Karpas-422 (cell line): ENCODE data around the gene PNLIPRP3. TPM values are rescaled to one million over a fixed set of nuclear protein-coding genes. Genes with fewer than 3 reads are reported as not detected.
"Not testable (repeated sequence)": the region's sequence is repeated elsewhere in the genome, so short reads cannot be mapped to it uniquely, and the experiment has no call there.

ENCODE experiments used
- DNase-seq: peaks from one replicate; pipeline ENCODE4 v3.0.0-alpha.2; 2015
- H2AFZ ChIP-seq: fragments of 200-600 bp; sonication (generic); 2 replicates; pipeline ENCODE4 v1.6.1; 2014; ENCODE audit warnings: antibody characterized with exemption, low read length, mixed read lengths
- H3K27ac ChIP-seq: fragments of 200-600 bp; sonication (generic); 2 replicates; pipeline ENCODE4 v1.5.1; 2014; ENCODE audit warnings: mild to moderate bottlenecking, low read length, moderate library complexity
- H3K27me3 ChIP-seq: fragments of 200-600 bp; sonication (generic); 2 replicates; pipeline ENCODE4 v1.6.1; 2014; ENCODE audit warnings: low read length, mixed read lengths
- H3K36me3 ChIP-seq: fragments of 200-600 bp; sonication (generic); 2 replicates; pipeline ENCODE4 v1.6.1; 2014; ENCODE audit warnings: low read length, mixed read lengths; ENCODE audit not compliant: insufficient read depth
- H3K4me1 ChIP-seq: fragments of 200-600 bp; sonication (generic); 2 replicates; pipeline ENCODE4 v1.6.1; 2014; ENCODE audit warnings: mild to moderate bottlenecking, low read length, mixed read lengths
- H3K4me2 ChIP-seq: fragments of 200-600 bp; sonication (generic); 2 replicates; pipeline ENCODE4 v1.6.1; 2014; ENCODE audit warnings: low read length, low read depth, mild to moderate bottlenecking; ENCODE audit not compliant: poor library complexity, severe bottlenecking
- H3K4me3 ChIP-seq: fragments of 200-600 bp; sonication (generic); 2 replicates; pipeline ENCODE4 v1.5.1; 2014; ENCODE audit warnings: mild to moderate bottlenecking, antibody characterized with exemption, low read length, mixed read lengths
- H3K79me2 ChIP-seq: fragments of 200-600 bp; sonication (generic); 2 replicates; pipeline ENCODE4 v1.6.1; 2014; ENCODE audit warnings: mild to moderate bottlenecking, low read length, mixed read lengths
- H3K9ac ChIP-seq: fragments of 200-600 bp; sonication (generic); 2 replicates; pipeline ENCODE4 v1.6.0; 2014; ENCODE audit warnings: low read length
- H3K9me2 ChIP-seq: fragments of 200-600 bp; sonication (generic), shearing (Covaris generic); replicated peaks from 2 replicates; pipeline ENCODE4 v1.6.0; 2014; ENCODE audit warnings: mild to moderate bottlenecking, low read length, moderate library complexity; ENCODE audit not compliant: insufficient read depth
- H3K9me3 ChIP-seq: fragments of 300-700, 200-600 bp; sonication (generic); 2 replicates; pipeline ENCODE4 v1.6.1; 2014; ENCODE audit warnings: low read length, mixed read lengths
- H4K20me1 ChIP-seq: fragments of 200-600 bp; sonication (generic); 2 replicates; pipeline ENCODE4 v1.6.1; 2014; ENCODE audit warnings: mild to moderate bottlenecking, antibody characterized with exemption, low read length, low read depth; ENCODE audit not compliant: insufficient read depth
- total RNA-seq: library from RNA; depleted of rRNA; stranded (reverse); fragments of >200 nt; shearing (Covaris generic); gene quantifications from 2 replicates; pipeline ENCODE4 v1.2.3, GENCODE V29; 2014; ENCODE audit warnings: low replicate concordance; rRNA removed

PNLIPRP3 gene
- not detected in 2 replicates for total RNA-seq

DNA sequence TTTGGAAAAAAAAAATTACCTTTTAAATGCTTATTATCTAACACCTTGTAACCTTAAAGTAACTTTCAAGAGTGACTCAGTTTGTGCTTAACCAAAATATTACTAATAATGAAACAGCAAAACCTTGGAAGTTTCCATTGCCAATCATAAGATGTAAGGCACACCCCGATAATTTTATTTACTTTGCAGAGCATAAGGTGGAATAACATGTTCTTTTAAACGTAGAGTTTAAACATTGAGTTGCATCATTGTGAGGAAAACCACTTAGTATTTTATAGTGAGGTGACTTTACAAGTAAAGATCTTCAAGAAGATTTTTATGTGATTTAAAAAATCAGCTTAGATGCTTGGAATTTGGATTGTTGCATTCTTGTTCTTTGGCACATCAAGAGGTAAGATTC is at the start of gene PNLIPRP3:
TSS of gene PNLIPRP3 (plus strand) at position 177 of the 400 bp plus-strand sequence. CDS start at position 343, 166 bp downstream.
- no peaks in the 10 kb centered on the region for H3K9me2 ChIP-seq
- no peak for DNase-seq

DNA sequence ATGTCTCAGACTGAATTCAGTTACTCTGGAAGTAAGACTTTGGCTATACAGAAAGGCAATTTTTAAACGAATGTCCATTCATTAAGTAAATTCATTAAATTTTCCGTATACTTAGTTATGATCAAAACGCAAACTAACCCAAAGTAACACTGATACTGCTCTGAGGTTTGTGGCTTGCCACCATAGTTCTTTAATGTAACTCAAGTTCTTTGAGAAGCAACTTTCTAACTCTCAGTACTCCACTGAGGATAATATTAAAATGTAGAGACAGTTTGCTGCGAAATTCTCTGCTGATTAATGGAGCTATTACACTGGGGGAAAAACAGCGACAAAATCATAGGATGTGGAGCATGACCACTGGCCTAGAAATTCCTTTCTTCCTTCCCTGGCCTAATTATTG is 45.4 kb upstream of the PNLIPRP3 start:
- Histone ChIP-seq H3K4me1 (no peaks in the 10 kb centered on the region), H3K4me3 (no peak overlapping the region), H3K9me3 (no peaks in the 10 kb centered on the region), H3K4me2 (no peak overlapping the region), H3K79me2 (no peaks in the 10 kb centered on the region), H2AFZ (no peak overlapping the region), H3K9ac (no peak overlapping the region), H3K27me3 (no peaks in the 10 kb centered on the region), H4K20me1 (no peaks in the 10 kb centered on the region), H3K27ac (no peak overlapping the region), H3K9me2 (no peaks in the 10 kb centered on the region), H3K36me3 (no peaks in the 10 kb centered on the region)
- DNase-seq: no peak

More for the DNA sequence above, at the start of gene PNLIPRP3:
- Histone ChIP-seq H3K36me3 (no peaks in the 10 kb centered on the region), H3K27ac (no peak within 1 kb of the TSS), H3K4me3 (no peak within 1 kb of the TSS), H3K4me2 (no peak within 1 kb of the TSS), H3K27me3 (no peaks in the 10 kb centered on the region), H3K9me3 (no peaks in the 10 kb centered on the region), H3K4me1 (no peaks in the 10 kb centered on the region), H4K20me1 (no peaks in the 10 kb centered on the region), H3K79me2 (no peaks in the 10 kb centered on the region), H3K9ac (no peak within 1 kb of the TSS), H2AFZ (no peak within 1 kb of the TSS)

DNA sequence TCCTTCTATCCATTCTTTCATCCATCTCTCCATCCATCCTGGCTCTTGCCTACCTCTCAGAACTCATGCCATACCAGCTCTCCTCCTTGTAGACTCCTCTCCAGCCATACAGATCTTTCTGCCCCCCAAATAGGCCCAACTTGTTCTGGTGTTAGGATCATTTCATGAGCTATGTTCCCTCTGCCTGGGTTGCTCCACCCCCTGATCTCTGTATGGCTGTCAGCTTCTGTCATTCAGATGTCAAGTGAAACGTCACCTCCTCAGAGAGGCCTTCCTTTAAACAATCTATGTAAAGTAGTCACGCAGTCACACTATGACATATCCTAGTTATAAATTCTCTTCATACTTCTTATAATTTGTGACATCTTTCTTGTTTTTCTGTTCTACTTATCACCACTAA is 42.3 kb upstream of the PNLIPRP3 start:
- no peaks in the 10 kb centered on the region for H3K27me3 ChIP-seq
- no peak overlapping the region for H3K9ac ChIP-seq
- no peaks in the 10 kb centered on the region for H3K79me2 ChIP-seq
- no peaks in the 10 kb centered on the region for H3K4me1 ChIP-seq
- no peaks in the 10 kb centered on the region for H3K9me3 ChIP-seq
- DNase-seq: no peak
- no peaks in the 10 kb centered on the region for H3K9me2 ChIP-seq
- no peaks in the 10 kb centered on the region for H4K20me1 ChIP-seq
- no peak overlapping the region for H3K27ac ChIP-seq
- H3K36me3 ChIP-seq: no peaks in the 10 kb centered on the region
- no peak overlapping the region for H3K4me3 ChIP-seq
- H3K4me2 ChIP-seq: no peak overlapping the region
- H2AFZ ChIP-seq: no peak overlapping the region

DNA sequence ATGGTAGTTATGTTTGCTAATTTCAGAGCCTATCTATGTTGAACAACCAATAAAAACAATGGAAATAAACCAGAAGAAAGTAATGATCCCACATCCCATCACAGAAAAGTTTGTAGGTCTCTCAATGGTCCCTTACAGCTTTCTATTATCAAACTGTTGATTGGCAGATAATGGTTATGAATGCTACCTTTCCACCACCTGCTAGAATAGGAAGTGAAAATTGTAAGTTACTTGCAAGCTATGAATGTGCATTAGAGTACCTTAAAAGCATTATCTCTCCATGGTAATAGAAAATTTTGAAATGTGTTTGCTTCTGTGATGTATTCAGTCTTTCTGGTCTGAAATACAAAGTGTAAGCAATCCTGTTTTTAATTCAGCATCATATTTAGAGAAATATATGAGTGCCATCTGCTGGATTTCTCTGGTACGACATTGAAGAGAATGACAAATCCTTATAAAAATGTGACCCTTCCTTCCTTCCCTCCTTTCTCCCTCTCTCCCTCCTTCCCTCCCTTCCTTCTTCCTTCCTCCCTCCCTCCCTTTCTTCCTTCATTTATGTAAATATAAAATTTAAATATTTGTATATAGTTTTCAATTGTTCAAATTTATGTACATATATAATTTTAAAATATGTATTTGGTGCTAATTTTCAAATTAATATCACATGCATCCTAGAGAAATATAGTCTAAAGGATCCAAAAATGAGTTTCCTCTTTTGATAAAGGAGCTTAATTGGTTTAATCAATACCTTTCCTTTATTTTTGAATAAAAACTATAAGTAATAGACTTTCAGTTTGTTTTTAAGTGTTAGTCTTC is 41.4 kb upstream of the PNLIPRP3 start:
- Histone ChIP-seq H3K9ac (no peak overlapping the region), H3K4me2 (no peak overlapping the region), H2AFZ (no peak overlapping the region), H3K27me3 (no peaks in the 10 kb centered on the region), H3K4me1 (no peaks in the 10 kb centered on the region), H3K9me3 (no peaks in the 10 kb centered on the region), H3K79me2 (no peaks in the 10 kb centered on the region), H3K9me2 (no peaks in the 10 kb centered on the region), H3K36me3 (no peaks in the 10 kb centered on the region), H3K27ac (no peak overlapping the region), H4K20me1 (no peaks in the 10 kb centered on the region), H3K4me3 (no peak overlapping the region)
- DNase-seq: peak; percentile 66

DNA sequence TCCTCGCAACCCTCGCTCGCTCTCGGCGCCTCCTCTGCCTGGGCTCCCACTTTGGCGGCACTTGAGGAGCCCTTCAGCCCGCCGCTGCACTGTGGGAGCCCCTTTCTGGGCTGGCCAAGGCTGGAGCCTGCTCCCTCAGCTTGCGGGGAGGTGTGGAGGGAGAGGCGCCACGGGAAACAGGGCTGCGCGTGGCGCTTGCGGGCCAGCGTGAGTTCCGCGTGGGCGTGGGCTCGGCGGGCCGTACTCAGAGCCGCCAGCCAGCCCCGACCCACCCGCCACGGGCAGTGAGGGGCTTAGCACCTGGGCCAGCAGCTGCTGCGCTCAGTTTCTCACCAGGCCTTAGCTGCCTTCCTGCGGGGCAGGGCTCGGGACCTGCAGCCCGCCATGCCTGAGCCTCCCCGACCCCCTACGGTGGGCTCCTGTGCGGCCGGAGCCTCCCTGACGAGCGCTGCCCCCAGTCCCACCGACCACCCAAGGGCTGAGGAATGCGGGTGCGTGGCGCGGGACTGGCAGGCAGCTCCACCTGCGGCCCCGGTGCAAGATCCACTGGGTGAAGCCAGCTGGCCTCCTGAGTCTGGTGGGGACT is 34.3 kb upstream of the PNLIPRP3 start:
- H3K4me2 ChIP-seq, H3K27ac ChIP-seq, H3K36me3 ChIP-seq, H3K9me3 ChIP-seq, DNase-seq, H3K4me3 ChIP-seq, H3K4me1 ChIP-seq, H3K27me3 ChIP-seq, H3K9ac ChIP-seq, H3K79me2 ChIP-seq, H4K20me1 ChIP-seq, H3K9me2 ChIP-seq, H2AFZ ChIP-seq: not testable (repeated sequence)

DNA sequence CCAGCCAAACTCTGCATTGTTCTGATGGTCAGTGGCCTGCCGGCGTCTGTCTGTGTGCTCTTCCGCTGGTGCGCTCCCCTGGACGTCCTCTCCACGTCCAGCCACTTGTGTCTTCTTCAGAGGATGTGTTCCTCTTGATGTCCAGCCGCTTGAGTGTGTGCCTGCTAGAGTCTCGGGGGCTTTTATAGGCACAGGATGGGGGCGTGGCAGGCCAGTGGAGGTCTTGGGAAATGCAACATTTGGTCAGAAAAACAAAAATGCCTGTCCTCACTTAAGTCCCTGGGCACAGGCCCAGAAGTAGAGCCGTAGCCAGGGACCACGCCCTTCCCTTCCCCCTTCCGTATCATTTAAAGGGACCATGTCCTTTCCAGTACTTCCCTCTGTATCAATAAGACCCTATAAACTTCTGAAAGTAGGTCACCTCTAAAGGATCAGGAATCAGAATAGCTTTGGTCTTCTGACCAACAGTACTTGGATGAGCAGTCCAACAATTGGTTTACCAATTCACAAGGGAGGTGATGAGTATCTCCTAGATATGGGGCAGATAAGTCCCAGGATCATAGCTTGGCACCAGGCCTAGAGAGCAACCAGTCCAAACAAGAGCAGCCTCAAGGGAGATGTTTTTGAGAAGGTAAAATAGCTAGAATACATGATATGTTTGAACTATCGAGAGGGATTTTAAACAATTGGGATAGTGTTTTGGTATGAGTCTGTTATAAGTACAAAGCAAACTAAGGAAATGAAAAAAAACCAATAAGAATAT is 32.2 kb upstream of the PNLIPRP3 start:
- H3K4me3 ChIP-seq: no peak overlapping the region
- no peak overlapping the region for H2AFZ ChIP-seq
- H3K9me3 ChIP-seq: no peaks in the 10 kb centered on the region
- H3K27ac ChIP-seq: no peak overlapping the region
- no peaks in the 10 kb centered on the region for H3K9me2 ChIP-seq
- no peaks in the 10 kb centered on the region for H3K27me3 ChIP-seq
- no peak for DNase-seq
- H3K79me2 ChIP-seq: no peaks in the 10 kb centered on the region
- H3K4me2 ChIP-seq: no peak overlapping the region
- no peak overlapping the region for H3K9ac ChIP-seq
- no peaks in the 10 kb centered on the region for H4K20me1 ChIP-seq
- no peaks in the 10 kb centered on the region for H3K4me1 ChIP-seq
- H3K36me3 ChIP-seq: no peaks in the 10 kb centered on the region

DNA sequence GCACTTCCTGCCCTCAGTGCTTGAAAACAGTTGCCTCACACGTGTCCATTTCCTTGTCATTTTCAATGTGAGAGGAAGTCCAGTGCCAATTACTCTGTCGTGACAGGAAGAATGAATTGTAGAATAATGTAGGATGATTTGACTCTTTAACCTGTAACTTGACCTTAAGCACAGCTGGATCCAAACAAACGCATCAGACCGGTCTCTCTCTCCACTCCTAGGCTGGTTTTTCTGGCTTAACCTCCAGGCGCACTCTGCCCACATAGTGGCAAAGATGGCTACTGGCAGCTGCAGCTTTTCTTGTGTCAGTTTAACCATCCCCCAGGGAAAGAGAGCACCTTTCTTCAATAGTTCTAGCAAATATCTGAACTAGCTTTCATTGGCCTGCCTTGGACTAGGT is 29.4 kb upstream of the PNLIPRP3 start:
- Histone ChIP-seq H3K9ac (no peak overlapping the region), H3K4me1 (no peaks in the 10 kb centered on the region), H4K20me1 (no peaks in the 10 kb centered on the region), H3K27ac (no peak overlapping the region), H2AFZ (no peak overlapping the region), H3K9me3 (no peaks in the 10 kb centered on the region), H3K4me3 (no peak overlapping the region), H3K79me2 (no peaks in the 10 kb centered on the region), H3K4me2 (no peak overlapping the region), H3K9me2 (no peaks in the 10 kb centered on the region), H3K27me3 (no peaks in the 10 kb centered on the region), H3K36me3 (no peaks in the 10 kb centered on the region)
- DNase-seq: no peak

DNA sequence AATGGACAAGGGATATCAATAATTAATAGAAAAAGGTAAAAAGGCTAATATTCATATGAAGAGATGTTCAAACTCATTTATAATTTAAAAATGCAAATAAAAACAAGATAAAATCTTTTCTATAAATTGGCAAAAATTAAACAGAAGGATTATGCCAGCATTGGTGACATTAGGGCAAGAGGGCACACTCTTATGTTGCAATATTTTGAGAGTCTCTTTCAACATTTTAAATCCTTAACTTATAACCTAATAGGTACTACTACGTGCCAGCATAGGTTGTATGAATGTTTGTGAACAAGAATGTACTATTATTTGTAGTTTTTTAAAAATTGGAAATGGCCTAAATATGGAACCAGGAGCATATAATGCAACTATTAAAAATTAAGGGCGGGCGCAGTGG is 24.8 kb upstream of the PNLIPRP3 start:
- Histone ChIP-seq H3K79me2 (no peaks in the 10 kb centered on the region), H3K9me3 (no peaks in the 10 kb centered on the region)

More for the DNA sequence above, 24.8 kb upstream of the PNLIPRP3 start:
- H3K4me3 ChIP-seq: no peak overlapping the region
- H3K27me3 ChIP-seq: no peaks in the 10 kb centered on the region
- DNase-seq: no peak
- H3K4me2 ChIP-seq: no peak overlapping the region
- no peaks in the 10 kb centered on the region for H3K9me2 ChIP-seq
- H3K9ac ChIP-seq: no peak overlapping the region
- no peaks in the 10 kb centered on the region for H4K20me1 ChIP-seq
- no peak overlapping the region for H2AFZ ChIP-seq
- no peaks in the 10 kb centered on the region for H3K4me1 ChIP-seq
- H3K36me3 ChIP-seq: no peaks in the 10 kb centered on the region
- no peak overlapping the region for H3K27ac ChIP-seq
